K562 (cell line): ENCODE results near the gene WDR20. TPM values are rescaled to one million over a fixed set of nuclear protein-coding genes. Genes with fewer than 3 reads are reported as not detected.

Source experiments
- ATAC-seq: fragments of 200-7000 bp; cut with Tn5 transposase; 3 replicates; pipeline ENCODE4 v1.9.1; 2020; ENCODE audit warnings: moderate library complexity
- BruUV-seq: library from RNA; stranded (reverse); fragments of 400-500 nt; replicated peaks from 2 replicates; lab custom pipeline; 2021; lab: Mats Ljungman, UMichigan
- CTCF ChIA-PET: fragments of 300-600 bp; formaldehyde crosslinking; extraction: SDS; loops from one replicate; lab custom pipeline; 2021; ENCODE audit warnings: low intra/inter-chr PET ratio; lab: Yijun Ruan, JAX
- POLR2A ChIA-PET: fragments of 300-600, 350-650 bp; sonication (Branson Sonifier 250); formaldehyde crosslinking; extraction: SDS; loops from one replicate; lab custom pipeline; 2021; ENCODE audit warnings: antibody characterized with exemption, inconsistent platforms; lab: Yijun Ruan, JAX
- DNase-seq, 4 experiments: peaks; one replicate each; pipeline versions ENCODE4 v3.0.0 to v3.0.0-alpha.2; 2011 to 2018; ENCODE audit warnings: low spot score in 3 of 4, mixed read lengths in 3 of 4; ENCODE audit errors: extremely low read depth in 1 of 4
- FAIRE-seq: peaks from 2 replicates; lab custom pipeline; 2011; peaks lifted over from hg19 to GRCh38; lab: Jason Lieb, UNC
- H2AFZ ChIP-seq: 2 replicates; pipeline ENCODE4 v1.6.0; 2011; ENCODE audit warnings: low read depth, low read length, control low read depth, inconsistent platforms
- H3K27ac ChIP-seq: fragments of 200-600 bp; 3 replicates; pipeline ENCODE4 v1.8.0; 2011; ENCODE audit warnings: low read depth, mild to moderate bottlenecking, control low read depth, inconsistent platforms, low read length, moderate library complexity, mixed read lengths; ENCODE audit errors: extremely low read depth
- H3K27me3 ChIP-seq, 2 experiments: fragments of 300-600 bp in 1 of 2; 2 replicates in 1 of 2; 3 replicates in 1 of 2; pipeline versions ENCODE4 v1.6.0 to v1.8.0; 2011; ENCODE audit warnings: inconsistent platforms in 2 of 2, low read length in 2 of 2, mild to moderate bottlenecking in 1 of 2, mixed read lengths in 1 of 2, moderate library complexity in 1 of 2; ENCODE audit not compliant: control insufficient read depth in 2 of 2, insufficient read depth in 2 of 2
- H3K36me3 ChIP-seq: fragments of 300-600 bp; 3 replicates; pipeline ENCODE4 v1.8.0; 2011; ENCODE audit warnings: mild to moderate bottlenecking, low read length, inconsistent platforms; ENCODE audit not compliant: control insufficient read depth, insufficient read depth
- H3K4me1 ChIP-seq, 2 experiments: fragments of 200-600 bp in 1 of 2; replicated peaks in 1 of 2; 2 replicates in 1 of 2; 3 replicates in 1 of 2; pipeline versions ENCODE4 v1.5.1 to v1.8.0; 2011; ENCODE audit warnings: inconsistent platforms in 2 of 2, low read length in 2 of 2, mild to moderate bottlenecking in 1 of 2, mixed read lengths in 1 of 2, moderate library complexity in 1 of 2; ENCODE audit not compliant: control insufficient read depth in 2 of 2, insufficient read depth in 2 of 2
- H3K4me2 ChIP-seq: 2 replicates; pipeline ENCODE4 v1.6.1; 2011; ENCODE audit warnings: low read length, control low read depth, inconsistent platforms, mixed read lengths; ENCODE audit not compliant: insufficient read depth
- H3K4me3 ChIP-seq: fragments of 200-600 bp; sonication (generic), shearing (Covaris generic); 2 replicates; pipeline ENCODE4 v1.5.1; 2016; ENCODE audit warnings: control low read depth, inconsistent platforms
- H3K79me2 ChIP-seq: fragments of 200-600 bp; 3 replicates; pipeline ENCODE4 v1.8.0; 2011; ENCODE audit warnings: low read length, inconsistent platforms; ENCODE audit not compliant: control insufficient read depth, insufficient read depth
- H3K9ac ChIP-seq, 2 experiments: 2 replicates each; pipeline versions ENCODE4 v1.6.0 to v1.6.1; 2011; ENCODE audit warnings: low read depth in 2 of 2, low read length in 2 of 2, control low read depth in 1 of 2, inconsistent platforms in 1 of 2, mild to moderate bottlenecking in 1 of 2, mixed read lengths in 1 of 2; ENCODE audit not compliant: insufficient read depth in 1 of 2
- H3K9me1 ChIP-seq: one replicate; pipeline ENCODE4 v1.6.0; 2011; ENCODE audit warnings: inconsistent platforms, mild to moderate bottlenecking, low read length, moderate library complexity; ENCODE audit not compliant: control insufficient read depth, insufficient read depth
- H3K9me3 ChIP-seq: replicated peaks from 2 replicates; pipeline ENCODE4 v1.5.1; 2011; ENCODE audit warnings: low read depth, low read length, inconsistent platforms; ENCODE audit not compliant: control insufficient read depth, insufficient read depth
- H4K20me1 ChIP-seq: replicated peaks from 2 replicates; pipeline ENCODE4 v1.6.1; 2011; ENCODE audit warnings: low read length, inconsistent platforms, mixed read lengths; ENCODE audit not compliant: control insufficient read depth, insufficient read depth
- ATF2 ChIP-seq: sonication (generic); formaldehyde crosslinking; IDR thresholded peaks from 2 replicates; pipeline ENCODE4 v1.8.1; 2022; ENCODE audit warnings: missing genetic modification reagents
- CTBP1 ChIP-seq: fragments of 450-650 bp; IDR thresholded peaks from 2 replicates; pipeline ENCODE4 v1.6.1; 2016; ENCODE audit warnings: borderline replicate concordance
- FOXJ3 ChIP-seq: sonication (generic); formaldehyde crosslinking; IDR thresholded peaks from 2 replicates; pipeline ENCODE4 v1.4.0; 2020; ENCODE audit warnings: mild to moderate bottlenecking, missing genetic modification reagents
- HEY1 ChIP-seq: fragments of 250-450 bp; sonication (Bioruptor Pico); IDR thresholded peaks from 2 replicates; pipeline ENCODE4 v1.5.0; 2020; ENCODE audit warnings: mild to moderate bottlenecking, moderate library complexity, borderline replicate concordance
- HNRNPL ChIP-seq: fragments of 200-400 bp; formaldehyde crosslinking; IDR thresholded peaks from 2 replicates; pipeline ENCODE4 v1.6.1; 2017; ENCODE audit warnings: low read depth, mild to moderate bottlenecking, low read length
- MYNN ChIP-seq, 2 experiments: sonication (generic); formaldehyde crosslinking in 1 of 2; IDR thresholded peaks; 2 replicates each; pipeline versions ENCODE4 v1.5.0 to v1.6.1; 2016 to 2020; ENCODE audit warnings: antibody characterized with exemption in 1 of 2, missing genetic modification reagents in 1 of 2
- POLR2AphosphoS2 ChIP-seq: IDR thresholded peaks from 2 replicates; pipeline ENCODE4 v1.6.1; 2012; ENCODE audit warnings: low read length, improper control_type of control experiment
- RFX5 ChIP-seq: IDR thresholded peaks from 2 replicates; pipeline ENCODE4 v1.6.1; 2011; ENCODE audit warnings: low read depth, mild to moderate bottlenecking, improper control_type of control experiment, low read length
- SIN3B ChIP-seq: fragments of 450-650 bp; IDR thresholded peaks from 2 replicates; pipeline ENCODE4 v1.6.1; 2017; ENCODE audit warnings: low read depth, mild to moderate bottlenecking, moderate library complexity
- SMARCA5 ChIP-seq: fragments of 450-650 bp; IDR thresholded peaks from 2 replicates; pipeline ENCODE4 v1.6.1; 2016
- SREBF1 ChIP-seq: fragments of 150-350 bp; IDR thresholded peaks from 2 replicates; pipeline ENCODE4 v1.6.1; 2014; ENCODE audit warnings: antibody characterized with exemption, low read depth, low read length, borderline replicate concordance
- VEZF1 ChIP-seq: fragments of 200-800 bp; sonication (Bioruptor generic); IDR thresholded peaks from 2 replicates; pipeline ENCODE4 v1.6.1; 2017; ENCODE audit warnings: missing genetic modification characterization, missing compliant biosample characterization
- ZBTB11 ChIP-seq, 3 experiments: fragments of 200-800 bp in 1 of 3; fragments of 250-450 bp in 1 of 3; fragments of 450-650 bp in 1 of 3; sonication (Bioruptor Pico) in 1 of 3; sonication (Bioruptor generic) in 1 of 3; formaldehyde crosslinking in 1 of 3; IDR thresholded peaks; 2 replicates each; pipeline versions ENCODE4 v1.6.1 to v1.8.0; 2016 to 2022; ENCODE audit warnings: mild to moderate bottlenecking in 2 of 3, missing genetic modification characterization in 2 of 3, missing compliant biosample characterization in 1 of 3, moderate library complexity in 1 of 3
- ZNF644 ChIP-seq: fragments of 200-800 bp; sonication (Bioruptor generic); IDR thresholded peaks from 2 replicates; pipeline ENCODE4 v1.6.1; 2016; ENCODE audit warnings: low read depth, missing genetic modification characterization, missing compliant biosample characterization
- WGBS: fragments of 100-300 bp; shearing (Covaris generic); methylation state at CpG from one replicate; pipeline ENCODE4 v1.1.6; 2016; ENCODE audit warnings: low coverage, mixed read lengths; ENCODE audit not compliant: insufficient coverage; ENCODE audit errors: missing lambda C conversion rate; 5-methylcytosine and 5-hydroxymethylcytosine counted together
- in situ Hi-C: fragments of 300-500 bp; cut with MboI; formaldehyde crosslinking; loops from 4 replicates; pipeline ENCODE4 v1.15.0; 2018; ENCODE audit warnings: inconsistent platforms, mixed read lengths
- intact Hi-C: fragments of 100-400 bp; cut with micrococcal nuclease; formaldehyde crosslinking; loops from 2 replicates; pipeline ENCODE4 v1.14.2; 2022
- polyA plus RNA-seq, 8 experiments: library from polyadenylated mRNA; depleted of rRNA in 4 of 8; stranded (reverse) in 5 of 8; unstranded in 3 of 8; fragments of >200 nt; fragmentation: Nextera tagmentation in 2 of 8; fragmentation: Illumina TruSeq in 1 of 8; extraction: Ambion mirVana in 2 of 8; extraction: Trizol in 1 of 8; gene quantifications; 2 replicates each; pipeline versions ENCODE4 v1.2.1 to v1.2.3, GENCODE V29; 2011 to 2014; ENCODE audit warnings: inconsistent platforms in 1 of 8, missing spikeins in 1 of 8
- total RNA-seq, 7 experiments: library from RNA; depleted of rRNA in 6 of 7; stranded (reverse); fragments of >200 nt in 6 of 7; fragmentation: Illumina TruSeq in 2 of 7; extraction: Trizol in 2 of 7; gene quantifications; 2 replicates each; pipeline versions ENCODE4 v1.2.1 to v1.2.3, GENCODE V29; 2011 to 2021; ENCODE audit warnings: low replicate concordance in 1 of 7

WDR20 gene
- total and polyA plus RNA-seq, 9 of the 15 experiments (the other 6 are each of a cell fraction or from before 2014, with no cell fraction given), result 7.0 to 15.3 (median 11.8) TPM

GRCh38 chr14:102212356-102212755, 72.7 kb downstream of the WDR20 start:
- 100% methylated on average over 2 of the region's 8 CpGs for WGBS
- H3K4me2 ChIP-seq, result no peak overlapping the region
- no peaks in the 10 kb centered on the region for H3K27me3 ChIP-seq
- no peak overlapping the region for H2AFZ ChIP-seq
- no peaks in the 10 kb centered on the region for H3K9me1 ChIP-seq
- H3K79me2 ChIP-seq, result no peaks in the 10 kb centered on the region; the same call in none of the 3 replicates
- H3K9ac ChIP-seq, result no peak overlapping the region
- no peak for FAIRE-seq
- no peak overlapping the region for H3K27ac ChIP-seq
- intact Hi-C loops, result no loop called here
- in situ Hi-C loops, result no loop called here
- no TSS peak for BruUV-seq
- H3K4me1 ChIP-seq, result peaks cover 0 to 10% of the 10 kb centered on the region in 2 experiments; a peak in 2 of 5 replicates
- POLR2A ChIA-PET, result interaction anchor here (1.2 kb wide), 1 partner anchor 12 kb away, joined by 6 read pairs; no protein-coding TSS in a partner anchor
- H3K36me3 ChIP-seq, result peaks cover 27% of the 10 kb centered on the region; the same call in 2 of the 3 replicates
- TF ChIP-seq ZBTB11 (CRISPR knock-in tag; IDR thresholded peaks at IDR 0.05) (no peak), SIN3B (no peak), MYNN (IDR thresholded peaks at IDR 0.05) (no peak), MYNN (CRISPR knock-in tag; IDR thresholded peaks at IDR 0.05) (no peak), SMARCA5 (no peak), POLR2AphosphoS2 (no peak), RFX5 (no peak), ATF2 (no peak), ZNF644 (no peak), SREBF1 (no peak), CTBP1 (no peak), VEZF1 (no peak), FOXJ3 (CRISPR knock-in tag) (no peak), HEY1 (CRISPR knock-in tag) (no peak), HNRNPL (no peak)
- H3K9me3 ChIP-seq, result no peaks in the 10 kb centered on the region
- CTCF ChIA-PET, result no interaction called here
- H4K20me1 ChIP-seq, result 0 out of 2 replicates have a peak, but pooled peaks cover 6% of the 10 kb centered on the region
- no peak overlapping the region for H3K4me3 ChIP-seq
- no peak for ATAC-seq
- no peak for DNase-seq
